BJ (cell line): ENCODE data around the gene TFF1. TPM values are rescaled to one million over a fixed set of nuclear protein-coding genes. Genes with fewer than 3 reads are reported as not detected.

ENCODE experiments used
- CTCF ChIA-PET: fragments of 350-600 bp; formaldehyde crosslinking; extraction: SDS; loops from one replicate; lab custom pipeline; 2021; ENCODE audit warnings: antibody characterized with exemption, inconsistent platforms; lab: Yijun Ruan, JAX
- POLR2A ChIA-PET: fragments of 300-600 bp; sonication (Branson Sonifier 250); formaldehyde crosslinking; extraction: SDS; loops from one replicate; lab custom pipeline; 2021; ENCODE audit warnings: antibody characterized with exemption; lab: Charles Lee
- DNase-seq: peaks from one replicate; pipeline ENCODE4 v3.0.0-alpha.2; 2011; ENCODE audit warnings: low read depth
- H3K27me3 ChIP-seq: 2 replicates; pipeline ENCODE4 v1.6.0; 2011; ENCODE audit warnings: low read length; ENCODE audit not compliant: control insufficient read depth, insufficient read depth
- H3K36me3 ChIP-seq: 2 replicates; pipeline ENCODE4 v1.5.1; 2011; ENCODE audit warnings: low read length; ENCODE audit not compliant: control insufficient read depth, insufficient read depth
- H3K4me3 ChIP-seq: 2 replicates; pipeline ENCODE4 v1.5.1; 2011; ENCODE audit warnings: low read depth, mild to moderate bottlenecking, control low read depth, low read length
- polyA plus RNA-seq: library from polyadenylated mRNA; depleted of rRNA; stranded (reverse); fragments of >200 nt; gene quantifications from 2 replicates; pipeline ENCODE4 v1.2.3, GENCODE V29; 2011
- TF ChIP-seq, protein P1 (sequence below): IDR thresholded peaks from 2 replicates; pipeline ENCODE4 v1.5.1; 2011; ENCODE audit warnings: low read depth, mild to moderate bottlenecking, control low read depth, inconsistent platforms, low read length, moderate library complexity; ENCODE audit not compliant: insufficient read depth

Gene TFF1
- polyA plus RNA-seq, 1 experiment: not detected

DNA sequence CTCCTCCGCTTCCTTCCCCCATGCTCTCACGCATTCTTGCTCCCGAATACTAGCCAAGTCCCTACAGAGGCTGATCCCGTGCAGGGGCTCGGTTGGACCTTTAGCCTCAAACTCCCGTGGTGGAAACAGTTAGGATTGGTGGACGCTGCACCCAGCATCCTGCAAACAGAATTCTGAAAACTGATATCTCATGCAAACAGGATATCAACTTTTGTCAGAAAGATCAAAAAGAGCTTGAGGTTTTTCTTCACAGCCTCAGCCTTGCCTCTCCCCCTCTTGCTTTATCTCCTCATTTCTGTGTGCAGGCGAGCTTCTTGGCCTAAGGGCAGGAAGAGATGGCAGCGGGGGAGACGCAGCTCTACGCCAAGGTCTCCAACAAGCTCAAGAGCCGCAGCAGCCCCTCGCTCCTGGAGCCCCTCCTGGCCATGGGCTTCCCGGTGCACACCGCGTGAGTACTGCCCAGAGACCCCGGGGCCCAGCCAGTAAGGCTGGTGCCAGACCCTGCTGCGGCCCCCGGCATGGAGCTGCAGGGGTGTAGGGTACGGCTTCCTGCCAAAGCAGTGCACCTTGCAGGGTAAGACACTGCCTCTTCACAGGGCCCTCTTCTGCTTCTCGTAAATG, 37.4 kb upstream of the TFF1 start, which contains the start of gene UBASH3A:
Gene UBASH3A, plus strand, starts transcription at position 292 of the 621 bp plus-strand sequence. Its CDS starts 44 bp downstream, at position 336.
- DNase-seq: no peak
- no peaks in the 10 kb centered on the region for H3K27me3 ChIP-seq
- TF ChIP-seq, protein P1, sequence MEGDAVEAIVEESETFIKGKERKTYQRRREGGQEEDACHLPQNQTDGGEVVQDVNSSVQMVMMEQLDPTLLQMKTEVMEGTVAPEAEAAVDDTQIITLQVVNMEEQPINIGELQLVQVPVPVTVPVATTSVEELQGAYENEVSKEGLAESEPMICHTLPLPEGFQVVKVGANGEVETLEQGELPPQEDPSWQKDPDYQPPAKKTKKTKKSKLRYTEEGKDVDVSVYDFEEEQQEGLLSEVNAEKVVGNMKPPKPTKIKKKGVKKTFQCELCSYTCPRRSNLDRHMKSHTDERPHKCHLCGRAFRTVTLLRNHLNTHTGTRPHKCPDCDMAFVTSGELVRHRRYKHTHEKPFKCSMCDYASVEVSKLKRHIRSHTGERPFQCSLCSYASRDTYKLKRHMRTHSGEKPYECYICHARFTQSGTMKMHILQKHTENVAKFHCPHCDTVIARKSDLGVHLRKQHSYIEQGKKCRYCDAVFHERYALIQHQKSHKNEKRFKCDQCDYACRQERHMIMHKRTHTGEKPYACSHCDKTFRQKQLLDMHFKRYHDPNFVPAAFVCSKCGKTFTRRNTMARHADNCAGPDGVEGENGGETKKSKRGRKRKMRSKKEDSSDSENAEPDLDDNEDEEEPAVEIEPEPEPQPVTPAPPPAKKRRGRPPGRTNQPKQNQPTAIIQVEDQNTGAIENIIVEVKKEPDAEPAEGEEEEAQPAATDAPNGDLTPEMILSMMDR: no peak
- ChIA-PET CTCF (no interaction called here), POLR2A (no interaction called here)
- H3K36me3 ChIP-seq: no peaks in the 10 kb centered on the region
- no peak within 1 kb of the TSS for H3K4me3 ChIP-seq

- CTCF ChIA-PET: no interaction called here
- H3K27me3 ChIP-seq: no peaks in the 10 kb centered on the region
- no peak for DNase-seq
- H3K4me3 ChIP-seq: no peak overlapping the region
- H3K36me3 ChIP-seq: no peaks in the 10 kb centered on the region
- POLR2A ChIA-PET: no interaction called here
- TF ChIP-seq, protein P1: no peak
Measured at GRCh38 chr21:42401820-42402251, 35.5 kb upstream of the TFF1 start.

- Histone ChIP-seq H3K4me3 (no peak overlapping the region), H3K36me3 (no peaks in the 10 kb centered on the region), H3K27me3 (no peaks in the 10 kb centered on the region)
- CTCF ChIA-PET: no interaction called here
- POLR2A ChIA-PET: interaction anchor here (0.6 kb wide), 1 partner anchor 8 kb away, joined by 7 read pairs; no protein-coding TSS in a partner anchor
- TF ChIP-seq, protein P1: no peak
- no peak for DNase-seq
Measured at GRCh38 chr21:42401154-42401553, 34.8 kb upstream of the TFF1 start.

GRCh38 chr21:42400525-42400924, 34.2 kb upstream of the TFF1 start:
- TF ChIP-seq, protein P1: no peak
- ChIA-PET CTCF (no interaction called here), POLR2A (interaction anchor here (0.6 kb wide), 1 partner anchor 7 kb away, joined by 7 read pairs; no protein-coding TSS in a partner anchor)
- Histone ChIP-seq H3K4me3 (no peak overlapping the region), H3K27me3 (no peaks in the 10 kb centered on the region), H3K36me3 (no peaks in the 10 kb centered on the region)
- no peak for DNase-seq

DNA sequence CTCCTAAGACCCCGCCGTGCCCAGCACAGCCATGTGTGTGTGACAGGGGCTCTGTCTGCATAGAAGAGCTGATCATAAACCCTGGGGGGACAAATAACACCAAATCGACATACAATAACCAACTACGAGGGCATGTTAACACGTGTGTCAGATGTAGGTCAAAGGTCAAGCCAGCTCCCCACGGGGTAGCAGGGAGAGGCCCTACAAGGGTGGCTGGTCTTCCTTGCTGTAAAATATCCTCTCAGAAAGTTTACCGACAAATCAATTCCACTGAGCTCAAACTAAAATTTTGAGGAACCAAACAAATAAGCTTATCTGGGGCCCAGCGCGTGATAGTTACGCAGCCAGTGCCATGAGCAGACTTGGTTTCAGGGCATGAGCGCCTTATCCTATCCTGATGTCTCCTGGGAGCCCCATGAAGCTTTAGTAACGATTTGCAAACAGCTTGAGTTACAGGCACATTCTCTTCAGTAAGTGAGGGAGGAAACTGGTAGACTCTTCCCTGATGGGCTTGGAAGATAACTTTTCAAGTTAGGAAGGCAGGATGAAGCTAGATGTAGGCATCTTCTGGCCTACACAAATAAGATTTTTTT, 32.2 kb upstream of the TFF1 start:
- ChIA-PET CTCF (interaction anchor here (2.2 kb wide), 1 partner anchor 17 kb away, joined by 8 read pairs; no protein-coding TSS in a partner anchor), POLR2A (no interaction called here)
- Histone ChIP-seq H3K36me3 (no peaks in the 10 kb centered on the region), H3K4me3 (no peak overlapping the region), H3K27me3 (no peaks in the 10 kb centered on the region)
- TF ChIP-seq, protein P1: no peak
- no peak for DNase-seq
